Measurements from ENCODE around the gene RECQL5.

GRCh38 chr17:75642784-75643642, 23.9 kb downstream of the RECQL5 start:
- no peak for TF ChIP-seq CTCF (IDR thresholded peaks at IDR 0.05)
- no peak for TF ChIP-seq POLR2A (IDR thresholded peaks at IDR 0.05)
